Smooth muscle cell (in vitro differentiated cells): ENCODE data around the gene TTC27. TPM values are rescaled to one million over a fixed set of nuclear protein-coding genes. Genes with fewer than 3 reads are reported as not detected.
"Not testable (repeated sequence)": the region's sequence is repeated elsewhere in the genome, so short reads cannot be mapped to it uniquely, and the experiment has no call there.

Experiments
- DNase-seq: peaks from one replicate; lab custom pipeline; 2025; ENCODE audit not compliant: unreplicated experiment; lab: John Stamatoyannopoulos, UW
- H2AFZ ChIP-seq: fragments of 200-600 bp; sonication (generic); 2 replicates; pipeline ENCODE4 v1.6.0; 2016; ENCODE audit warnings: antibody characterized with exemption, low read depth, mild to moderate bottlenecking
- H3F3A ChIP-seq: fragments of 200-600 bp; sonication (generic); 2 replicates; pipeline ENCODE4 v1.6.0; 2017; ENCODE audit warnings: antibody characterized with exemption, low read depth
- H3K27ac ChIP-seq: fragments of 200-600 bp; sonication (generic); 2 replicates; pipeline ENCODE4 v1.5.1; 2016; ENCODE audit warnings: low read depth, mild to moderate bottlenecking
- H3K27me3 ChIP-seq: fragments of 200-600 bp; sonication (generic); 2 replicates; pipeline ENCODE4 v1.6.1; 2016; ENCODE audit warnings: low read depth, mild to moderate bottlenecking
- H3K36me3 ChIP-seq: fragments of 200-600 bp; sonication (generic); 2 replicates; pipeline ENCODE4 v1.5.1; 2016; ENCODE audit warnings: low read depth
- H3K4me1 ChIP-seq: fragments of 200-600 bp; sonication (generic); 2 replicates; pipeline ENCODE4 v1.5.1; 2016; ENCODE audit warnings: low read depth
- H3K4me2 ChIP-seq: fragments of 200-600 bp; sonication (generic); 2 replicates; pipeline ENCODE4 v1.6.0; 2016; ENCODE audit warnings: mild to moderate bottlenecking
- H3K4me3 ChIP-seq: fragments of 200-600 bp; sonication (generic); 2 replicates; pipeline ENCODE4 v1.5.1; 2016; ENCODE audit warnings: mild to moderate bottlenecking
- H3K79me2 ChIP-seq: fragments of 200-600 bp; sonication (generic); 2 replicates; pipeline ENCODE4 v1.6.0; 2016; ENCODE audit warnings: low read depth, mild to moderate bottlenecking
- H3K9ac ChIP-seq: fragments of 200-600 bp; sonication (generic); 2 replicates; pipeline ENCODE4 v1.6.0; 2016; ENCODE audit warnings: low read depth
- H3K9me3 ChIP-seq: fragments of 200-600 bp; sonication (generic); replicated peaks from 2 replicates; pipeline ENCODE4 v1.5.1; 2016; ENCODE audit warnings: low read depth
- H4K20me1 ChIP-seq: fragments of 200-600 bp; sonication (generic); 2 replicates; pipeline ENCODE4 v1.6.0; 2016; ENCODE audit warnings: low read depth
- WGBS: methylation state at CpG from one replicate; pipeline ENCODE4 v1.1.7; 2016; ENCODE audit warnings: low lambda C conversion rate; 5-methylcytosine and 5-hydroxymethylcytosine counted together
- polyA plus RNA-seq: library from polyadenylated mRNA; unstranded; fragments of >200 nt; fragmentation: Nextera tagmentation; extraction: Ambion mirVana; gene quantifications from 2 replicates; pipeline ENCODE4 v1.2.1, GENCODE V29; 2016
- total RNA-seq: library from RNA; depleted of rRNA; stranded (reverse); fragments of >200 nt; gene quantifications from 2 replicates; pipeline ENCODE4 v1.2.3, GENCODE V29; 2014
- TF ChIP-seq, protein P1 (sequence below): fragments of 200-600 bp; sonication (generic); IDR thresholded peaks from 2 replicates; pipeline ENCODE4 v1.5.1; 2017; ENCODE audit warnings: borderline replicate concordance, mild to moderate bottlenecking, antibody characterized with exemption; ENCODE audit not compliant: insufficient read depth, poor library complexity, severe bottlenecking

Gene TTC27
- total and polyA plus RNA-seq, 2 experiments from 2014 or later, result 9.2 to 12.1 TPM

DNA sequence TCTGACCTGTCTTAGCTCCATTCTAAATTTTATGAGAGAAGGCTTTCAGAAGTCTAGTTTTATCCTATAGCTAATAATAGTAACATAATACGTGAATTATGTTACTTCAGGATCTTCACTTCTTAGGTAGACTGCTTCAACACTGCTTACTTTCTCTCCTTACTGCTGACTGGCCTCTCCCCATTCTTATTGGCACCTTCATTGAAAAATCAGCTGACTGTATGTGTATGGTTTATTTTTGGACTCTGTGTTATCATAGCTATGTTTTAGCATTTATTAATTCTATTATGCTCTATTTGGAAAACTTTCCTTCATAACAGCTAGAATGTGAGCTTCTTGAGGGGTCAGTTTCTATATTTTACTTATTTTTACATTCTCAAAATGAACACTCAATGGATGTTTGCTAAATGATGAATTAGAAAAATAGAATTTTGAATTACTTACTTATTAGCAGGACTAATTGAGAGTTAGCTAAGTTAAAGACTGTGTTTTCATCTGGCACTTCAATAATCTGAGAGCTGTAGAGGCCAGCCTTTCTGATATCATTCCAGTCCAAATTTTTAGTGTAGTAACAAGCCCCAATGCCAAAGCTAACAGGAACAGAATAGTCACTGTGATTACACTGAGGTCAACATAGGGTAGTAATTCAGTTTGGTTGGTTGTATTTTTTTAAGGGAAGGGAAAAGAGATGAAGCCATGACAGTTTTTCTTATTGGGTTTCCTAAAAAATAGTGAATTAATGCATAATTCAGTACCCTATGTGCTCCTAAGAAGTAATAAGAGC is 92.3 kb downstream of the TTC27 start:
- Histone ChIP-seq H3K79me2 (no peaks in the 10 kb centered on the region), H3K4me3 (no peak overlapping the region), H3K27ac (no peak overlapping the region), H3K4me2 (no peak overlapping the region), H4K20me1 (no peaks in the 10 kb centered on the region), H3K27me3 (no peaks in the 10 kb centered on the region), H3K4me1 (no peaks in the 10 kb centered on the region), H3F3A (no peaks in the 10 kb centered on the region), H3K9me3 (no peaks in the 10 kb centered on the region), H3K36me3 (no peaks in the 10 kb centered on the region), H2AFZ (no peak overlapping the region), H3K9ac (no peak overlapping the region)
- TF ChIP-seq, protein P1, sequence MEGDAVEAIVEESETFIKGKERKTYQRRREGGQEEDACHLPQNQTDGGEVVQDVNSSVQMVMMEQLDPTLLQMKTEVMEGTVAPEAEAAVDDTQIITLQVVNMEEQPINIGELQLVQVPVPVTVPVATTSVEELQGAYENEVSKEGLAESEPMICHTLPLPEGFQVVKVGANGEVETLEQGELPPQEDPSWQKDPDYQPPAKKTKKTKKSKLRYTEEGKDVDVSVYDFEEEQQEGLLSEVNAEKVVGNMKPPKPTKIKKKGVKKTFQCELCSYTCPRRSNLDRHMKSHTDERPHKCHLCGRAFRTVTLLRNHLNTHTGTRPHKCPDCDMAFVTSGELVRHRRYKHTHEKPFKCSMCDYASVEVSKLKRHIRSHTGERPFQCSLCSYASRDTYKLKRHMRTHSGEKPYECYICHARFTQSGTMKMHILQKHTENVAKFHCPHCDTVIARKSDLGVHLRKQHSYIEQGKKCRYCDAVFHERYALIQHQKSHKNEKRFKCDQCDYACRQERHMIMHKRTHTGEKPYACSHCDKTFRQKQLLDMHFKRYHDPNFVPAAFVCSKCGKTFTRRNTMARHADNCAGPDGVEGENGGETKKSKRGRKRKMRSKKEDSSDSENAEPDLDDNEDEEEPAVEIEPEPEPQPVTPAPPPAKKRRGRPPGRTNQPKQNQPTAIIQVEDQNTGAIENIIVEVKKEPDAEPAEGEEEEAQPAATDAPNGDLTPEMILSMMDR, result no peak
- WGBS, result 93% methylated on average over 1 of the region's 1 CpG
- DNase-seq, result no peak

DNA sequence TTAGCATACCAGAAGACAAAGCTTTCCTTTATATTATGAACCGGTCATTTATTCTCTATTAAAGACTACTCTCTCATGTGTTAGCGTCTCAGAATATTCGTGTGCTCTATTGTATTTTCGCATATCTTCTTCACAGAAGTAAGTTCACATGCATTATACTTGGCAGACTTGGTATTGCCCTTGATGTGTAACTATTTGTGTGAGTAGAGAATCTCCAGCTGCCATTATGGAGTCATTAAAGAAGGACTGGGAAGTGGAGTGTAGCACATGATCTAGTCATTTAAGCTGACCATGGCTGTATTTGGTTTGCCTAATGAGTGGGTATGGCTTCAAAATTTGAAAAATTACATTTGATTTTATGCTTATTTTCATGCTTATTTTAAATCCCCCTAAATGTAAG is 92.9 kb downstream of the TTC27 start:
- WGBS, result 97% methylated on average over 4 of the region's 4 CpGs
- no peaks in the 10 kb centered on the region for H3K27me3 ChIP-seq
- H2AFZ ChIP-seq, result no peak overlapping the region
- no peaks in the 10 kb centered on the region for H3F3A ChIP-seq
- TF ChIP-seq, protein P1, result no peak
- H3K9ac ChIP-seq, result no peak overlapping the region
- no peaks in the 10 kb centered on the region for H3K79me2 ChIP-seq
- H3K4me3 ChIP-seq, result no peak overlapping the region
- no peaks in the 10 kb centered on the region for H3K4me1 ChIP-seq
- DNase-seq, result no peak
- no peaks in the 10 kb centered on the region for H4K20me1 ChIP-seq
- H3K9me3 ChIP-seq, result no peaks in the 10 kb centered on the region
- no peaks in the 10 kb centered on the region for H3K36me3 ChIP-seq
- no peak overlapping the region for H3K4me2 ChIP-seq
- no peak overlapping the region for H3K27ac ChIP-seq

DNA sequence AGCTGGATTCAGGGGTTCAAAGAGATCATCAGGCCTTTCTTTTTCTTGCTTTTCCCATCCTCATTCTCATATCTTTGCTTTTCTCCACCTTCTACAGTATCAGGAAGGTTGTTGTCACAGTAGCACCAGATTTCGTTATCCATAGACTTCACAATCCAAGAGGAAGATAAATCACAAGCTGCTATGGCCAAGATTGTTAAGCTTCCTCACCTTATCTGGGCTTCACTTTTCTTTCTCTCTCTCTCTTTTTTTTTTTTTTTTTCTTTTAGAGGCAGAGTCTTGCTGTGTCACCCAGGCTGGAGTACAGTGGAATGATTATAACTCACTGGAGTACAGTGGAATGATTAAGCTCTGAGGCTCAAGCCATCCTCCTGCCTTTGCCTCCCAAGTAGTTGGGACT is 93.5 kb downstream of the TTC27 start:
- no peak overlapping the region for H3K4me2 ChIP-seq
- H4K20me1 ChIP-seq, result no peaks in the 10 kb centered on the region
- H3K79me2 ChIP-seq, result no peaks in the 10 kb centered on the region
- no peak for DNase-seq
- H3K27ac ChIP-seq, result no peak overlapping the region
- no peaks in the 10 kb centered on the region for H3K4me1 ChIP-seq
- H3F3A ChIP-seq, result no peaks in the 10 kb centered on the region
- no peak overlapping the region for H2AFZ ChIP-seq
- no peaks in the 10 kb centered on the region for H3K36me3 ChIP-seq
- TF ChIP-seq, protein P1, result no peak
- no peaks in the 10 kb centered on the region for H3K27me3 ChIP-seq
- no peak overlapping the region for H3K9ac ChIP-seq
- WGBS, result 88% methylated on average over 1 of the region's 1 CpG
- no peak overlapping the region for H3K4me3 ChIP-seq
- H3K9me3 ChIP-seq, result no peaks in the 10 kb centered on the region

DNA sequence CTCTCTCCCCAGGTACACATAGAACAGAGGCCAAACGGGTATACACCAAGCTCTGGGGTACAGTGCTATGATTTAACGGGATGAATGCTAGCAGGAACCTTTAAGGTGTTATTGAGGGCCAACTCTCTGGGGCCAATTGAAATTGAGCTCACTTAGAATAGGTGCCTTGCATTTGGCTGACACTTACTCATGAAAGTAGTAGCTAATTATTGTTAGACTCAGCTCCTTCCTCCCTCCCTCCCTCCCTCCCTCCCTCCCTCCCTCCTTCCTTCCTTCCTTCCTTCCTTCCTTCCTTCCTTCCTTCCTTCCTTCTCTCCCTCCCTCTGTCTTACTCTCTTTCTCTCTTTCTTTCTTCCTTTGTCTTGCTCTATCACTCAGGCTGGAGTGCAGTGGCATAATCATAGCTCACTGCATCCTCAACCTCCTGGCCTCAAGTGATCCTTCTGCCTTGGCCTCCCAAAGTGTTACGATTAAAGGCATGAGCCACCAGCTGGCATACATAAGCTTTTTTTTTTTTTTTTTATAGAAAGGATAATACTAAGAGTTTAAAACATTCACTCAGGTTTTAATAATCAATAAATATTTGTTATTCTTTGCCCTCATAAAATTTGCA is 95.7 kb downstream of the TTC27 start:
- Histone ChIP-seq H3K9me3 (no peaks in the 10 kb centered on the region), H4K20me1 (no peaks in the 10 kb centered on the region), H3K9ac (no peak overlapping the region), H3K27ac (no peak overlapping the region), H3F3A (no peaks in the 10 kb centered on the region), H3K27me3 (no peaks in the 10 kb centered on the region), H3K79me2 (no peaks in the 10 kb centered on the region), H3K4me2 (no peak overlapping the region), H3K36me3 (no peaks in the 10 kb centered on the region), H3K4me1 (no peaks in the 10 kb centered on the region), H3K4me3 (no peak overlapping the region), H2AFZ (no peak overlapping the region)
- DNase-seq, result no peak
- WGBS, result 99% methylated on average over 3 of the region's 3 CpGs
- TF ChIP-seq, protein P1, result no peak

DNA sequence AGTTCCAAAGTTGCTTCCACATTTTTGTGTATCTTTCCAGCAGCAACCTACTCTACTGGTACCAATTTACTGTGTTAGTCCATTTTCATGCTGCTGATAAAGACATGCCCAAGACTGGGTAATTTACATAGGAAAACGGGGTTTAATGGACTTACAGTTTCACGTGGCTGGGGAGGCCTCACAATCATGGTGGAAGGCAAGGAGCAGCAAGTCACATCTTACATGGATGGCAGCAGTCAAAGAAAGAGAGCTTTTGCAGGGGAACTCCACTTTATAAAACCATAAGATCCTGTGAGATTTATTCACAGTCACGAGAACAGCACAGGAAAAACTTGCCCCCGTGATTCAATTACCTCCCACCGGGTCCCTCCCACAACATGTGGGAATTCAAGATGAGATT is 98.8 kb downstream of the TTC27 start:
- not testable (repeated sequence) for H3K27ac ChIP-seq, H3K36me3 ChIP-seq, H3K9ac ChIP-seq, H3K27me3 ChIP-seq, H3K9me3 ChIP-seq, H3K4me2 ChIP-seq, H4K20me1 ChIP-seq, H3K4me3 ChIP-seq, H3F3A ChIP-seq, DNase-seq, H3K4me1 ChIP-seq, H3K79me2 ChIP-seq, H2AFZ ChIP-seq
- 96% methylated on average over 5 of the region's 5 CpGs for WGBS
